Measurements from ENCODE around the gene TMEM250. TPM values are rescaled to one million over a fixed set of nuclear protein-coding genes. Genes with fewer than 3 reads are reported as not detected.

TMEM250 gene
- polyA plus RNA-seq, 1 of the 3 experiments (the other 2 are of a cell fraction), result 25.9 TPM

- Histone ChIP-seq H3K4me1 (ENCODE audit: control insufficient read depth in 1 of 2, insufficient read depth in 2 of 2, low read depth in 1 of 2, low read length in 1 of 2) (peaks cover 4 to 15% of the 10 kb centered on the region in 2 experiments; a peak in 2 of 4 replicates), H3K27ac (ENCODE audit: low read depth in 2 of 2, low read length in 1 of 2) (no peak overlapping the region), H3K27me3 (ENCODE audit: insufficient read depth) (peaks cover 74% of the 10 kb centered on the region), H3K9me3 (no peaks in the 10 kb centered on the region), H3F3A (replicated peaks; ENCODE audit: insufficient read depth) (no peaks in the 10 kb centered on the region), H3K79me2 (ENCODE audit: insufficient read depth) (no peaks in the 10 kb centered on the region), H3K36me3 (replicated peaks in 1 of 2; ENCODE audit: control insufficient read depth in 1 of 2, insufficient read depth in 2 of 2, low read length in 1 of 2) (no peaks in the 10 kb centered on the region), H3K9ac (no peak overlapping the region), H4K20me1 (ENCODE audit: insufficient read depth) (no peaks in the 10 kb centered on the region), H3K4me2 (peak overlapping the region; percentile 95), H2AFZ (ENCODE audit: low read depth) (peak overlapping the region; percentile 87), H3K9me2 (no peaks in the 10 kb centered on the region), H3K4me3 (ENCODE audit: low read depth in 2 of 2, low read length in 1 of 2) (peak overlapping the region; percentile 37 to 57)
- ChIA-PET POLR2A (no interaction called here), CTCF (interaction anchor here (0.7 to 5.7 kb wide), 26 partner anchors 10 to 166 kb away, joined by 3 to 48 read pairs (median 4); no protein-coding TSS in a partner anchor)
- peak; percentile 53 for TF ChIP-seq CTCF (IDR thresholded peaks at IDR 0.05)
- TF ChIP-seq RFX5 (IDR thresholded peaks at IDR 0.05; ENCODE audit: low read length), result no peak
- TF ChIP-seq NRF1 (IDR thresholded peaks at IDR 0.05; ENCODE audit: low read depth, low read length), result 0 out of 2 replicates have a peak, but pooled peaks have one; percentile 5
- TF ChIP-seq SMC3 (IDR thresholded peaks at IDR 0.05; ENCODE audit: low read depth, low read length), result peak; percentile 39
- TF ChIP-seq RAD21 (IDR thresholded peaks at IDR 0.05; ENCODE audit: low read length), result peak; percentile 63
- peak; percentile 65; the same call in 1 of the 2 replicates for TF ChIP-seq MAX (IDR thresholded peaks at IDR 0.05; ENCODE audit: low read depth)
- DNase-seq, result peak; percentile 93
- WGBS (ENCODE audit: low lambda C conversion rate), result 7% methylated on average over 51 of the region's 69 CpGs
Observed at GRCh38 chr9:136133191-136133958, 14.7 kb upstream of the TMEM250 start.

GRCh38 chr9:136132512-136133050, 13.9 kb upstream of the TMEM250 start:
- H3K4me2 ChIP-seq, result peak overlapping the region; percentile 33; the same call in 1 of the 2 replicates
- ChIA-PET CTCF (interaction anchor here (0.7 to 2.7 kb wide), 22 partner anchors 10 to 165 kb away, joined by 3 to 22 read pairs (median 4); no protein-coding TSS in a partner anchor), POLR2A (no interaction called here)
- H3K4me3 ChIP-seq (ENCODE audit: low read depth in 2 of 2, low read length in 1 of 2), result peak overlapping the region in 1 of 2 experiments; percentile 31; a peak in 2 of 4 replicates
- DNase-seq, result peak; percentile 68
- H2AFZ ChIP-seq (ENCODE audit: low read depth), result no peak overlapping the region
- 23% methylated on average over 6 of the region's 52 CpGs for WGBS (ENCODE audit: low lambda C conversion rate)
- no peaks in the 10 kb centered on the region for H3K9me3 ChIP-seq
- H3K27ac ChIP-seq (ENCODE audit: low read depth in 2 of 2, low read length in 1 of 2), result no peak overlapping the region
- H3K79me2 ChIP-seq (ENCODE audit: insufficient read depth), result no peaks in the 10 kb centered on the region
- H3K4me1 ChIP-seq (ENCODE audit: control insufficient read depth in 1 of 2, insufficient read depth in 2 of 2, low read depth in 1 of 2, low read length in 1 of 2), result peaks cover 4 to 14% of the 10 kb centered on the region in 2 experiments; a peak in 2 of 4 replicates
- H3F3A ChIP-seq (replicated peaks; ENCODE audit: insufficient read depth), result no peaks in the 10 kb centered on the region
- no peaks in the 10 kb centered on the region for H3K36me3 ChIP-seq (replicated peaks in 1 of 2; ENCODE audit: control insufficient read depth in 1 of 2, insufficient read depth in 2 of 2, low read length in 1 of 2)
- no peaks in the 10 kb centered on the region for H3K9me2 ChIP-seq
- peaks cover 72% of the 10 kb centered on the region for H3K27me3 ChIP-seq (ENCODE audit: insufficient read depth)
- TF ChIP-seq RCOR1 (IDR thresholded peaks at IDR 0.05; ENCODE audit: low read length) (no peak), NRF1 (IDR thresholded peaks at IDR 0.05; ENCODE audit: low read depth, low read length) (no peak), CHD2 (IDR thresholded peaks at IDR 0.05; ENCODE audit: low read length, partially characterized antibody) (no peak), JUND (IDR thresholded peaks at IDR 0.05) (no peak)
- no peak overlapping the region for H3K9ac ChIP-seq
- H4K20me1 ChIP-seq (ENCODE audit: insufficient read depth), result no peaks in the 10 kb centered on the region

Data from SK-N-SH (cell line).